Lung (tissue), 12 donors: ENCODE data around the gene RNF126. TPM values are rescaled to one million over a fixed set of nuclear protein-coding genes. Genes with fewer than 3 reads are reported as not detected.
"Not testable (repeated sequence)": the region's sequence is repeated elsewhere in the genome, so short reads cannot be mapped to it uniquely, and the experiment has no call there.

Experiments used
- ATAC-seq: fragments of 200-7000 bp; cut with Tn5 transposase; one replicate; pipeline ENCODE4 v1.9.1; 2020; ENCODE audit warnings: moderate number of reproducible peaks; ENCODE audit not compliant: insufficient read depth, low FRiP score
- DNase-seq, 3 donors: peaks; one replicate each; pipeline ENCODE4 v3.0.0-alpha.2; 2013 to 2017
- H3K27ac ChIP-seq, 2 donors: one replicate each; pipeline ENCODE4 v1.5.1; 2013; ENCODE audit warnings: mild to moderate bottlenecking in 2 of 2, moderate library complexity in 2 of 2, control low read depth in 1 of 2, inconsistent platforms in 1 of 2, low read depth in 1 of 2, low read length in 1 of 2
- H3K27me3 ChIP-seq, 3 donors: one replicate each; pipeline ENCODE4 v1.5.1; 2013; ENCODE audit warnings: low read length in 2 of 3; ENCODE audit not compliant: control insufficient read depth in 3 of 3, insufficient read depth in 3 of 3
- H3K36me3 ChIP-seq, 4 donors: one replicate each; pipeline ENCODE4 v1.5.1; 2013; ENCODE audit warnings: low read length in 4 of 4, mild to moderate bottlenecking in 1 of 4, moderate library complexity in 1 of 4; ENCODE audit not compliant: control insufficient read depth in 4 of 4, insufficient read depth in 4 of 4
- H3K4me1 ChIP-seq, 5 donors: one replicate each; pipeline ENCODE4 v1.5.1; 2013; ENCODE audit warnings: low read length in 5 of 5, mild to moderate bottlenecking in 2 of 5, moderate library complexity in 1 of 5; ENCODE audit not compliant: control insufficient read depth in 5 of 5, insufficient read depth in 5 of 5
- H3K4me3 ChIP-seq: one replicate; pipeline ENCODE4 v1.5.1; 2013; ENCODE audit warnings: mild to moderate bottlenecking, control low read depth, moderate library complexity
- H3K9ac ChIP-seq, 2 donors: one replicate each; pipeline ENCODE4 v1.5.1; 2013; ENCODE audit warnings: low read length in 2 of 2, control low read depth in 1 of 2; ENCODE audit not compliant: insufficient read depth in 1 of 2
- H3K9me3 ChIP-seq, 4 donors: one replicate each; pipeline ENCODE4 v1.5.1; 2013; ENCODE audit warnings: low read length in 3 of 4, mild to moderate bottlenecking in 1 of 4, moderate library complexity in 1 of 4; ENCODE audit not compliant: control insufficient read depth in 4 of 4, insufficient read depth in 3 of 4
- CTCF ChIP-seq: IDR thresholded peaks from 2 replicates; pipeline ENCODE4 v1.5.1; 2012; ENCODE audit warnings: mild to moderate bottlenecking; ENCODE audit errors: control extremely low read depth, extremely low read depth
- WGBS, 2 donors: extraction: QIAGEN DNeasy Blood & Tissue Kit; methylation state at CpG; one replicate each; pipeline ENCODE4 v1.1.7; 2013; 5-methylcytosine and 5-hydroxymethylcytosine counted together
- polyA plus RNA-seq, 2 donors: library from polyadenylated mRNA; stranded (reverse); fragments of 200-250 nt; gene quantifications; one replicate each; pipeline ENCODE4 v1.2.1, GENCODE V29; 2013
- total RNA-seq, 2 donors: library from RNA; depleted of rRNA in 1 of 2; stranded (reverse); fragments of >200 nt in 1 of 2; gene quantifications; one replicate each; pipeline ENCODE4 v1.2.1, GENCODE V29; 2014 to 2021
- donor health status: control.
- donor health status: control.
- donor health status: Bipolar disorder and iron deficiency.
- donor health status: healthy.
- donor health status: DM: yes; HTN: yes; CAD: no.

Gene RNF126
- total and polyA plus RNA-seq, 4 donors, result 18.1 to 46.2 (median 37.1) TPM

- no peak for ATAC-seq
- no peak for TF ChIP-seq CTCF
- DNase-seq, result no peak
- H3K9me3 ChIP-seq, result peaks cover 0 to 3% (median 0%) of the 10 kb centered on the region in 4 donors
- H3K4me1 ChIP-seq, result peaks cover 0 to 6% (median 0%) of the 10 kb centered on the region in 5 donors
- H3K4me3 ChIP-seq, result no peak overlapping the region
- peaks cover 0 to 6% (median 0%) of the 10 kb centered on the region in 3 donors for H3K27me3 ChIP-seq
- no peak overlapping the region for H3K27ac ChIP-seq
- no peak overlapping the region for H3K9ac ChIP-seq
- 17 to 25% methylated on average over 14 of the region's 14 CpGs for WGBS, 2 donors
- no peaks in the 10 kb centered on the region for H3K36me3 ChIP-seq
Measured at GRCh38 chr19:704447-704741, 41.4 kb upstream of the RNF126 start.

GRCh38 chr19:703651-704446 is 40.8 kb upstream of the RNF126 start:
- no peak for TF ChIP-seq CTCF
- Histone ChIP-seq H3K9ac (no peak overlapping the region), H3K4me1 (peaks cover 0 to 5% (median 0%) of the 10 kb centered on the region in 5 donors), H3K36me3 (no peaks in the 10 kb centered on the region), H3K9me3 (peaks cover 0 to 3% (median 0%) of the 10 kb centered on the region in 4 donors), H3K4me3 (no peak overlapping the region), H3K27ac (no peak overlapping the region), H3K27me3 (peaks cover 0 to 6% (median 0%) of the 10 kb centered on the region in 3 donors)
- DNase-seq (peak in 2 of 3 donors; percentile 51 to 68), ATAC-seq (peak; percentile 79)
- WGBS, 2 donors, result 4 to 5% methylated on average over 38 to 50 of the region's 50 CpGs

GRCh38 chr19:703329-703650 is 40.3 kb upstream of the RNF126 start:
- no peak for TF ChIP-seq CTCF
- Histone ChIP-seq H3K4me1 (peaks cover 0 to 5% (median 0%) of the 10 kb centered on the region in 5 donors), H3K36me3 (no peaks in the 10 kb centered on the region), H3K27ac (peak overlapping the region in 1 of 2 donors; percentile 49), H3K4me3 (no peak overlapping the region), H3K27me3 (peaks cover 0 to 6% (median 0%) of the 10 kb centered on the region in 3 donors), H3K9ac (no peak overlapping the region), H3K9me3 (peaks cover 0 to 3% (median 0%) of the 10 kb centered on the region in 4 donors)
- WGBS, 2 donors, result 12 to 36% methylated on average over 4 of the region's 4 CpGs
- ATAC-seq (no peak), DNase-seq (no peak)

- H3K9ac ChIP-seq, H3K4me1 ChIP-seq, ATAC-seq, H3K27ac ChIP-seq, H3K36me3 ChIP-seq, H3K9me3 ChIP-seq, H3K27me3 ChIP-seq, DNase-seq, H3K4me3 ChIP-seq: not testable (repeated sequence)
- WGBS, 2 donors, result 61 to 71% methylated on average over 6 of the region's 6 CpGs
Measured at GRCh38 chr19:702847-703246, 39.8 kb upstream of the RNF126 start.

GRCh38 chr19:699885-700284 is 36.9 kb upstream of the RNF126 start:
- H3K4me1 ChIP-seq, ATAC-seq, H3K27me3 ChIP-seq, DNase-seq, H3K4me3 ChIP-seq, H3K9ac ChIP-seq, H3K9me3 ChIP-seq, H3K27ac ChIP-seq, H3K36me3 ChIP-seq: not testable (repeated sequence)
- whole genome bisulfite sequencing, 2 donors, result 44 to 66% methylated on average over 11 to 14 of the region's 14 CpGs

GRCh38 chr19:698529-698928 is 35.5 kb upstream of the RNF126 start:
- DNase-seq, H3K4me1 ChIP-seq, H3K9ac ChIP-seq, H3K9me3 ChIP-seq, H3K36me3 ChIP-seq, H3K4me3 ChIP-seq, ATAC-seq, H3K27ac ChIP-seq, H3K27me3 ChIP-seq: not testable (repeated sequence)
- whole genome bisulfite sequencing, 2 donors, result 88 to 89% methylated on average over 15 of the region's 15 CpGs
